ENCODE data around the gene UBE2G2. TPM values are rescaled to one million over a fixed set of nuclear protein-coding genes. Genes with fewer than 3 reads are reported as not detected.

Gene UBE2G2
- total and polyA plus RNA-seq, 5 donors, result 39.6 to 69.8 (median 61.6) TPM

GRCh38 chr21:44820851-44821250, 19.2 kb upstream of the UBE2G2 start:
- ATAC-seq, result no peak
- no peak overlapping the region for H3K27ac ChIP-seq (ENCODE audit: low read length)
- H3K27me3 ChIP-seq (ENCODE audit: control insufficient read depth, insufficient read depth), result no peaks in the 10 kb centered on the region
- WGBS, result 72% methylated on average over 3 of the region's 3 CpGs
- no peak overlapping the region for H3K4me3 ChIP-seq (ENCODE audit: low read length)
- no peak for DNase-seq
- H3K4me1 ChIP-seq (ENCODE audit: control insufficient read depth, insufficient read depth, low read length), result peaks cover 4% of the 10 kb centered on the region
- no peaks in the 10 kb centered on the region for H3K9me3 ChIP-seq (ENCODE audit: control insufficient read depth, low read length)
- intact Hi-C loops (cut with DNase I), result no loop called here

- WGBS, result 97% methylated on average over 33 of the region's 33 CpGs
- no peak overlapping the region for H3K27ac ChIP-seq (ENCODE audit: low read length)
These were observed 17.9 kb upstream of the UBE2G2 start for GRCh38 chr21:44819283-44820243.

GRCh38 chr21:44818640-44819011, 17.0 kb upstream of the UBE2G2 start:
- peak in 1 of 2 donors; percentile 2 for ATAC-seq
- WGBS, result 51% methylated on average over 37 of the region's 37 CpGs

More at GRCh38 chr21:44819283-44820243, 17.9 kb upstream of the UBE2G2 start:
- H3K27me3 ChIP-seq (ENCODE audit: control insufficient read depth, insufficient read depth), result no peaks in the 10 kb centered on the region
- intact Hi-C loops (cut with DNase I), result loop anchor here in 3 of 4 donors (5.0 kb wide), 2 partner anchors 33 to 53 kb away; partner anchors contain the start of gene PTTG1IP (in 2 of the 3)
- ATAC-seq, result no peak
- DNase-seq, result no peak
- H3K4me3 ChIP-seq (ENCODE audit: low read length), result no peak overlapping the region
- peaks cover 9% of the 10 kb centered on the region for H3K4me1 ChIP-seq (ENCODE audit: control insufficient read depth, insufficient read depth, low read length)
- no peaks in the 10 kb centered on the region for H3K9me3 ChIP-seq (ENCODE audit: control insufficient read depth, low read length)

GRCh38 chr21:44817914-44818639, 16.5 kb upstream of the UBE2G2 start, which contains the start of gene SUMO3:
Gene SUMO3, minus strand, starts transcription at chr21:44818062. Its CDS starts 94 bp downstream, at chr21:44817968.
- no peaks in the 10 kb centered on the region for H3K27me3 ChIP-seq (ENCODE audit: control insufficient read depth, insufficient read depth)
- no peaks in the 10 kb centered on the region for H3K9me3 ChIP-seq (ENCODE audit: control insufficient read depth, low read length)
- intact Hi-C loops (cut with DNase I), result loop anchor here in 3 of 4 donors (5.0 kb wide), 2 partner anchors 34 to 54 kb away; partner anchors contain the start of gene PTTG1IP (in 2 of the 3)
- ATAC-seq (peak; percentile 70 to 75), DNase-seq (peak; percentile 85 to 94 (median 94))
- peak within 1 kb of the TSS; percentile 93 for H3K27ac ChIP-seq (ENCODE audit: low read length)
- WGBS, result under 1% methylated on average over 108 of the region's 108 CpGs
- peaks cover 9% of the 10 kb centered on the region for H3K4me1 ChIP-seq (ENCODE audit: control insufficient read depth, insufficient read depth, low read length)
- H3K4me3 ChIP-seq (ENCODE audit: low read length), result peak within 1 kb of the TSS; percentile 66

More at GRCh38 chr21:44818640-44819011, 17.0 kb upstream of the UBE2G2 start:
- Histone ChIP-seq H3K27me3 (ENCODE audit: control insufficient read depth, insufficient read depth) (no peaks in the 10 kb centered on the region), H3K9me3 (ENCODE audit: control insufficient read depth, low read length) (no peaks in the 10 kb centered on the region), H3K4me1 (ENCODE audit: control insufficient read depth, insufficient read depth, low read length) (peaks cover 9% of the 10 kb centered on the region), H3K27ac (ENCODE audit: low read length) (no peak overlapping the region), H3K4me3 (ENCODE audit: low read length) (peak overlapping the region; percentile 66)
- peak in 2 of 3 donors; percentile 73 to 80 for DNase-seq
- intact Hi-C loops (cut with DNase I), result loop anchor here in 3 of 4 donors (5.0 kb wide), 2 partner anchors 34 to 54 kb away; partner anchors contain the start of gene PTTG1IP (in 2 of the 3)

- intact Hi-C loops (cut with DNase I), result loop anchor here in 3 of 4 donors (5.0 kb wide), 2 partner anchors 35 to 55 kb away; partner anchors contain the start of gene PTTG1IP (in 2 of the 3)
- under 1% methylated on average over 43 of the region's 43 CpGs for WGBS
- Histone ChIP-seq H3K4me3 (ENCODE audit: low read length) (peak overlapping the region; percentile 66), H3K9me3 (ENCODE audit: control insufficient read depth, low read length) (no peaks in the 10 kb centered on the region), H3K27ac (ENCODE audit: low read length) (peak overlapping the region; percentile 93), H3K4me1 (ENCODE audit: control insufficient read depth, insufficient read depth, low read length) (peaks cover 9% of the 10 kb centered on the region), H3K27me3 (ENCODE audit: control insufficient read depth, insufficient read depth) (no peaks in the 10 kb centered on the region)
- ATAC-seq (peak; percentile 92 to 96), DNase-seq (peak; percentile 93 to 98 (median 96))
These were observed 15.9 kb upstream of the UBE2G2 start for GRCh38 chr21:44817506-44817880.

GRCh38 chr21:44816761-44817505, 15.3 kb upstream of the UBE2G2 start:
- intact Hi-C loops (cut with DNase I), result loop anchor here in 3 of 4 donors (5.0 kb wide), 2 partner anchors 35 to 55 kb away; partner anchors contain the start of gene PTTG1IP (in 2 of the 3)
- H3K27me3 ChIP-seq (ENCODE audit: control insufficient read depth, insufficient read depth), result no peaks in the 10 kb centered on the region
- H3K9me3 ChIP-seq (ENCODE audit: control insufficient read depth, low read length), result no peaks in the 10 kb centered on the region
- no peak overlapping the region for H3K27ac ChIP-seq (ENCODE audit: low read length)
- H3K4me1 ChIP-seq (ENCODE audit: control insufficient read depth, insufficient read depth, low read length), result peaks cover 9% of the 10 kb centered on the region
- peak; percentile 4 to 28 for ATAC-seq
- DNase-seq, result peak; percentile 38 to 78 (median 70)
- WGBS, result 58% methylated on average over 57 of the region's 57 CpGs
- H3K4me3 ChIP-seq (ENCODE audit: low read length), result peak overlapping the region; percentile 66

- 64% methylated on average over 10 of the region's 10 CpGs for WGBS
- Histone ChIP-seq H3K9me3 (ENCODE audit: control insufficient read depth, low read length) (no peaks in the 10 kb centered on the region), H3K4me1 (ENCODE audit: control insufficient read depth, insufficient read depth, low read length) (peaks cover 9% of the 10 kb centered on the region), H3K27me3 (ENCODE audit: control insufficient read depth, insufficient read depth) (no peaks in the 10 kb centered on the region), H3K27ac (ENCODE audit: low read length) (no peak overlapping the region), H3K4me3 (ENCODE audit: low read length) (no peak overlapping the region)
- DNase-seq (peak in 1 of 3 donors; percentile 65), ATAC-seq (no peak)
- intact Hi-C loops (cut with DNase I), result loop anchor here in 3 of 4 donors (5.0 kb wide), 2 partner anchors 36 to 56 kb away; partner anchors contain the start of gene PTTG1IP (in 2 of the 3)
These were observed 14.4 kb upstream of the UBE2G2 start for GRCh38 chr21:44815852-44816628.

GRCh38 chr21:44815225-44815624, 13.6 kb upstream of the UBE2G2 start:
- H3K4me1 ChIP-seq (ENCODE audit: control insufficient read depth, insufficient read depth, low read length), result peaks cover 9% of the 10 kb centered on the region
- H3K27me3 ChIP-seq (ENCODE audit: control insufficient read depth, insufficient read depth), result no peaks in the 10 kb centered on the region
- H3K27ac ChIP-seq (ENCODE audit: low read length), result no peak overlapping the region
- WGBS, result 90% methylated on average over 8 of the region's 8 CpGs
- DNase-seq (peak in 1 of 3 donors; percentile 60), ATAC-seq (no peak)
- intact Hi-C loops (cut with DNase I), result loop anchor here in 3 of 4 donors (5.0 kb wide), 2 partner anchors 37 to 57 kb away; partner anchors contain the start of gene PTTG1IP (in 2 of the 3)
- no peaks in the 10 kb centered on the region for H3K9me3 ChIP-seq (ENCODE audit: control insufficient read depth, low read length)
- no peak overlapping the region for H3K4me3 ChIP-seq (ENCODE audit: low read length)

GRCh38 chr21:44814498-44815023, 12.9 kb upstream of the UBE2G2 start:
- intact Hi-C loops (cut with DNase I), result loop anchor here in 3 of 4 donors (5.0 kb wide), 2 partner anchors 38 to 58 kb away; partner anchors contain the start of gene PTTG1IP (in 2 of the 3)

More at GRCh38 chr21:44814498-44815023, 12.9 kb upstream of the UBE2G2 start:
- no peak overlapping the region for H3K27ac ChIP-seq (ENCODE audit: low read length)
- 67% methylated on average over 11 of the region's 11 CpGs for WGBS
- no peak for ATAC-seq
- DNase-seq, result peak in 1 of 3 donors; percentile 70
- H3K4me3 ChIP-seq (ENCODE audit: low read length), result no peak overlapping the region
- H3K4me1 ChIP-seq (ENCODE audit: control insufficient read depth, insufficient read depth, low read length), result peaks cover 9% of the 10 kb centered on the region
- H3K27me3 ChIP-seq (ENCODE audit: control insufficient read depth, insufficient read depth), result no peaks in the 10 kb centered on the region
- no peaks in the 10 kb centered on the region for H3K9me3 ChIP-seq (ENCODE audit: control insufficient read depth, low read length)

Data from right cardiac atrium (tissue), 5 donors.